ENCODE measurements around the gene SPRYD3.
"Not testable (repeated sequence)": the region's sequence is repeated elsewhere in the genome, so short reads cannot be mapped to it uniquely, and the experiment has no call there.

DNA sequence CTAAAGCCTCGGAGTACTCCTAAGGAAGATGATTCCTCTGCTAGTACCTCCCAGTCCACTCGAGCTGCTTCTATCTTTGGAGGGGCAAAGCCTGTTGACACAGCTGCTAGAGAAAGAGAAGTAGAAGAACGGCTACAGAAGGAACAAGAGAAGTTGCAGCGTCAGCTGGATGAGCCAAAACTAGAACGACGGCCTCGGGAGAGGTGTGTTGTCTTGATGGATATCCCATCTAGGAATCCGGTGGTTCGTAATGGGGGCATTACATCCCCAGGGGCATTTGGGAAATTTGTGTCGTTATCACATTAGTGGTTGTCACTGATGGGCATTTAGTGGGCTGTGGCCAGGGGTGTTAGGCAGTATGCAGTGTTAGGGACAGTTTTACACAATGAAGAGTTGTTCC is 45.4 kb downstream of the SPRYD3 start:
- TF ChIP-seq, protein P1, sequence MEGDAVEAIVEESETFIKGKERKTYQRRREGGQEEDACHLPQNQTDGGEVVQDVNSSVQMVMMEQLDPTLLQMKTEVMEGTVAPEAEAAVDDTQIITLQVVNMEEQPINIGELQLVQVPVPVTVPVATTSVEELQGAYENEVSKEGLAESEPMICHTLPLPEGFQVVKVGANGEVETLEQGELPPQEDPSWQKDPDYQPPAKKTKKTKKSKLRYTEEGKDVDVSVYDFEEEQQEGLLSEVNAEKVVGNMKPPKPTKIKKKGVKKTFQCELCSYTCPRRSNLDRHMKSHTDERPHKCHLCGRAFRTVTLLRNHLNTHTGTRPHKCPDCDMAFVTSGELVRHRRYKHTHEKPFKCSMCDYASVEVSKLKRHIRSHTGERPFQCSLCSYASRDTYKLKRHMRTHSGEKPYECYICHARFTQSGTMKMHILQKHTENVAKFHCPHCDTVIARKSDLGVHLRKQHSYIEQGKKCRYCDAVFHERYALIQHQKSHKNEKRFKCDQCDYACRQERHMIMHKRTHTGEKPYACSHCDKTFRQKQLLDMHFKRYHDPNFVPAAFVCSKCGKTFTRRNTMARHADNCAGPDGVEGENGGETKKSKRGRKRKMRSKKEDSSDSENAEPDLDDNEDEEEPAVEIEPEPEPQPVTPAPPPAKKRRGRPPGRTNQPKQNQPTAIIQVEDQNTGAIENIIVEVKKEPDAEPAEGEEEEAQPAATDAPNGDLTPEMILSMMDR (IDR thresholded peaks at IDR 0.05; ENCODE audit: insufficient read depth, low read depth, low read length) = not testable (repeated sequence)
- TF ChIP-seq EZH2 (IDR thresholded peaks at IDR 0.05; ENCODE audit: insufficient read depth, low read length) = not testable (repeated sequence)

Data from astrocyte (in vitro differentiated cells and primary cell).